Activated T-cell treated with anti-CD3 and anti-CD28 coated beads for 24 hours (primary cell): ENCODE measurements around the gene SYNDIG1.

Source experiments
- DNase-seq: peaks from one replicate; pipeline ENCODE4 v3.0.0-alpha.2; 2020; ENCODE audit warnings: low read depth

The SYNDIG1 gene

DNA sequence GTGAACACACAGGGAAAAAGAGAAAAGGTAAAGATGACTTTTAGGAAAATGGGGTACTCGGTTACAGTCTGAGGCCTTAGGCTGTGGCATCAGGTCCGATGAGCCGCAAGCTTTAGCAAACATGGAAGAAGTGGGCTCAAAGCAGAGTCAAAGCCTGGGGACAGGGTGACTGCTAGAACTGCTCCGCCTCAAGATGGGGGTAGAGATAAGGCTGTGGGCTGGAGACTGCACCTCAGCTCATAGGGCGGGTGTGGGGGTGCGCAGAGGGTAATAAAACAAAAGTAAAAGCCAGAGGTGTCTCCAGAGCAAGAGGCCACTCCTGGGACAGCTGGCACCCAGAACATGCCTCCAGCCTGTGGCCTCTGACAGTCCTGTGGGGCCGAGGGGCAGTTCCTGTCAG, 21.3 kb upstream of the SYNDIG1 start:
- DNase-seq: no peak

DNA sequence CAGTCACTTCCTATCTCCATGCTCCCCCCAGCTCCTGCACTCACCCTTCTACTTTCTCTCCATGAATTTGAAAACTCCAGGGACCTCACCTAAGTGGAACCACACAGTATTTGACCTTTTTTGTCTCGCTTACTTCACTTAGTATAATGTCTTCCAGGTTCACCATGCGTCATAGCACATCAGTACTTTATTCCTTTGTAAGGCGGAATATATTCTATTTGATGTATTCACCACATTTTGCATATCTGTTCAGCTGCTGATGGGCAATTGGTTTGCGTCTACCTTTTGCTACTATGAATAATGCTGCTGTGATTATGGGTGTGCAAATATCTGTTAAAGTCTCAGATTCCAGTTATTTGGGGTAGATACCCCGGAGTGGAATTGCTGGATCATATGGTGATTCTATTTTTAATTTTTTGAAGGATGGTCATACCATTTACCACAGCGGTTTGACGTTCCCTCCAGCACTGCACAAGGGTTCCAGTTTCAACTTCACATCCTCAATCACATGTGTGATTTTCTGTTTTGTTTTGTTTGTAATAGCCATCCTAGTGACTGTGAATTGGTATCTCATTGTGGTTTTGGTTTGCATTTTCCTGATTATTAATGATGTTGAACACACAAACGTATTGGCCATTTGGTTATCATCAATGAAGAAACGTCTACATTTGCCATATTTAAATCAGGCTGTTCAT, 20.3 kb upstream of the SYNDIG1 start:
- no peak for DNase-seq

DNA sequence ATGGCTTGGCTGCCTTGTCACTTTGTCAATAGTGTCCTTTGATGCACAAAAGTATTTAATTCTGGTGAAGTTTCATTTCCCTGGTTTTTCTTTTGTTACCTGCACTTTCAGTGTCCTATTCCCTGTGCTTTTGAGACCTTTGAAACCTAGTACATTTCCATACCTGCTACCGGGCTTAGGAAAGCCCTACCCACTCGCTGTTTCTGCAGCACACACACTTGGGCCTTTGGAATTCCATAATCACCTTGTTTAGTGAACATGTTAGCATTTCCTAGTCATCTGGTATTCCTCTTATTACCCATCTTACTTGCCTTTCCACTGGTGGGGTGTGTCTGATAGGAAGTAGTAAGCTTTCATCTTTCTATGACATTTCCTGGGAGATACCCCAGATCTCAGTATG, 19.3 kb upstream of the SYNDIG1 start:
- DNase-seq: no peak

DNA sequence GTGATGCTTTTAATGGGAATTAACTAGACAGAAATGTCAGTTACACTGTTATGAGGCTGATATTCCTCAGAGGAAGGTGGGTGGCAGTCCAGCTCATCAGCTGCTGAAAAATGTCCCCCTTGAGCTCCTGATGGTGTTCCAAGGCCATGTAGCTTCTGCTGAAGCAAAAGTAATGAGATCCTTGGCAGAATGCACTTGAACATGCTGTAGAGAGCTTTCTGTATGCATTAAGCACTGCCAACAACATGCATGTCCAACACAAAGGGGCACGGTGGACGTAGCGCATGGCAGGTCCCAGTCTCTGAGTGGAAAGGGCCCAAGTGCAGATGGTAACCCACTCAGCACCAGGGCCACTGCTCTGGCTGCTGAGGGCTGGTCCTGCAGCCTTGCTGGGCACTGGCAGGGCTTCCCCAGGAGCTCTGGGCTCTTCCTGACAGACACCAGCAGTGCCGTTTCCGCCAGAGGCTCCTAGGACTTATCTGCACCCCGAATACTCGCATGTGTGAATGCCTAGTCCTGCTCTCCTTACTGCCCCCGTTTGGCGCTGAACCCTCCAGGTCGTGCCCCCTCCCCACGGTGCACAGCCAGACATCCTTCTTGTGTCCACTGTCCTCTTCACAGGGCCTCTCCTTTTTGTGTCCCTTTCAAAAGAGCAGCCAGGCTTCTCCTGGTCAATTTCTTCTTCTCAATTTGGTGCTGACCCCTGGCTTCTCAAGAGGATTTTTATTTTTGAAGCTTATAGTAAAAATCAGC, 18.6 kb upstream of the SYNDIG1 start:
- no peak for DNase-seq

DNA sequence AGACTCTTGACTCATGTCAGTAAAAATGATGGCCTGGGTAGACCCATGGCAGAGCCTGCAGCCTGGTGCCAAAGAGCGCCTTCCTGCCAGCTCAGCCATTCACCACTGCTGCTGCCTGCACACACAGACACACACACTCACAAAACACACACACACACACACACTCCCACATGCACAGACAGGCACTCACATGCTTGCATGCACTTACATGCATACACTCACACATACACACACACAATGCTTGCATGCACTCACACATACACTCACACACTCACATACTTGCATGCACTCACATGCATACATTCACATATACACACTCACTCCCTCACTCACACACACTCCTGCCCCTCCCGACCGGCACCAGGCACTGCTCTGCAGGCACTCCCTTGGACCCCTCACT, 18.0 kb upstream of the SYNDIG1 start:
- DNase-seq: no peak

DNA sequence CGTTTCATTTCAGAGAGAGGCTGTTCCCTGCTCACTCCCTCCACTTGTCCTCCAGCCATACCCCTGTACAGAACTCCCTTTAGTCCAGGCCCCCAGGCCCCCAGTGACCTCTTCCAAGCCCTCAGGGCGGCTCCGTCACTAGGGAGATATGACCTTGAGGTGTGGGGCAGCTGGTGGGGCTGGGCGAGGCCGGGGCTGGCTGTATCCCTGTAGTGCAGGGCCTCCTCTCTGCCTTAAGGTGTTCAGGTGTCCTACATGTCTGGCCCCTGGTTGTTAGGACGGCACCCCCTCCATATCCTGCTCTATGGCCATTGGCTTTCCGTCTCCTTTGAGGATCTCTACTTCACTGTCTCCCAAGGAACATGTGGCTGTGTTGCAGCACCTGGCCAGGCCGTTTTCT, 17.4 kb upstream of the SYNDIG1 start:
- DNase-seq: no peak

DNA sequence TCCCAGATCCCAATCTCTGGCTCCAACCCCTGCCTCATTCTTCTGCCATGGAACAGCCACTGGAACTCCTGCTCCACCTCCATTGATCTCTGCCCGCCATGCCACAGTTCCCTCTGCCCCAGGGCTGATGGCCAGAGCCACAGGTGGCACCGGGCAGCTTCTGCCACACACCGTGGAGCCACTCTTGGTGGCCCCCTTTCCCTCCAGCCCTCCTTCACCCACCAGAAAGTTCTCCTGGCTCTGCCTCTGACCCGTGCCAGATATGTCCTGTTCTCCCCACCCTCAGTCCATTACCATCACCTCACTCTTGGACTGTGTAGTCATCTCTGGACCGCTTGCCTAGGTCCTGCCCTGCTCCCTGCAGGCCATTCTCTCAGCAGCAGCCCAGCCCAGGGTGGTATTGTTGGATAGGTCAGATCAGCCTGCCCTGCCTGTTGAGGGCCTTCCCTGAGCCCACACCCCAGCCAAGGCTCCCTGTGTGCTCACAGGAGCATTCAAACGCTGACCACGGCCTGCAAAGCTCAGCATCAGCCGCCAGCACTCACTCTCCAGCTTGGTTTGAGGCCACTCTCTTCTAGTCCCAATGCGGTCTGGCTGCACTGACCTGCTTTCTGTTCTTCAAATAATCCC, 16.8 kb upstream of the SYNDIG1 start:
- DNase-seq: no peak

DNA sequence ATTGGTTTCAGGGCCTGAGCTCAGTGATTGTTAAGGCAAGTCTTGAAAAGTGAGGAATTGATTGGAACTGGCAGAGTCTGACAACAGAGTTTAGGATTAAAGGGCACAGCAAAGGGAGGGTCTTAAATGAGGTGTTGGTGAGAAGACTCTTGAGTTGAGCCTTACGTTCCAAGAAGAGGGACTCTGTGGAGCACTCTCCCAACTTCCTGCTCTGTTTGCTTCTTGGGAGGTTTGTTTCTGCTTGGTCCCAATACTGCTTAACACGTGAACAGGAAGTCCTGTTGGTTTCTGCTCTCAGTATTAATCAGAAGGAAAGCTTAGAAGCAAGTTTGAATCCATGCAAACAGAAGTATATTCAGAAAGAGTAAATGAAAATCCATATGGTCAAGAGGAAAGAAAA, 15.6 kb upstream of the SYNDIG1 start:
- DNase-seq: no peak

DNA sequence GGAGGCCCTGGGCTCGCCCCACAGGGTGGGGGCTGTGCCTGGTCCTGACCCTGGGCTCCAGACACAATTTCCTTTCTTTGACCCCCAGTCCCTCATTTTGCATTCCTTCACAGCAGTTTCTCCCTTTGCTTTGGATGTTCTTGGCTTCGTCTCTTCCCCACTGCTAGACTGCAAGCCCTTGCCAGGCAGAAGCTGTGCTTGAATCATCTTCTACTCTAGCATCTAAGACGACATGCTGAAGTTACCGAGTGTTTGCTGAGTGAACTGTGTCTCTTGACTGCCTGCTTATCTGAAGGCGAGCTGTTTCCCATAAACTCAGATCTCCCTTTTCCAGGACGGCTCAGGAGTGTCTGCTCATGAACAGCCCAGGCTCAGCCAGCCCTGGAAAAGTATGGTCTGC, 14.3 kb upstream of the SYNDIG1 start:
- no peak for DNase-seq

DNA sequence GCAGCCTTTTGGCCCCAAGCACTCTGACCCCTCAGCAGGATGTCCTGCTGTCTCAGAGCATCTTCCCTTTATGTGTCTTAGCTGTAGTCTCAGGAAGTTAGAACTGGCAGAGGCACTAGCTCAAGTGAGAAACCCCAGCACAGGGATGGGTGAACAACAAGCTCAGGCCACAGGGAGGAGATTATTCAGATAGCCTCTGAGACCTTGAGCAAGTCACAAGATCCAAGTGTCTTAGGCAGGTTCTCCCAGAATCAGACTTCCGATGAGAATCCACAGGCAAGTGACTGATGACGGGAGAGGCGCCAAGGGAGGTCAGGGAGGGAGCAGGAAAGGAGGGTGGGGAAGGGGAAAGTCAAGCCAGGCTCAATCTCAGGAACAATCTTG, 13.0 kb upstream of the SYNDIG1 start:
- no peak for DNase-seq

DNA sequence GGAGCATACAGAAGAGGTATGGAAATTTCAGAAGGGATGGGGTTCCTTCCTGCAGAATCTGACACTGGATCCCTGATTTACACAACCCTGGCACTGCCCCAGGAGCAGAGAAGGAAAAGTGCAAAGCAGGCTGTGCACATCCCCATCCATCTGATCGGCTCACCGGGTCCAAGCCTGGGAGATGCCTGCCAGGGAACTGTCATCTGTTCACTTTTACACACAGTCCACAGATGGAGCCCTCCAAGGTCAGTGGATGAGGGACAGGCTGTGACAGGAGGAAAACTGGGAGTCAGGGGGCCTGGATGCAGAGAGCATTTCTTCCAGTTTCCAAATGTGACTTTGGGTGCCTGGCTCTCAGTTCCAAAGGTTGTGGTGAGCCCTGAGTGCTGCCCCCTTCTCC, 11.0 kb upstream of the SYNDIG1 start:
- no peak for DNase-seq

DNA sequence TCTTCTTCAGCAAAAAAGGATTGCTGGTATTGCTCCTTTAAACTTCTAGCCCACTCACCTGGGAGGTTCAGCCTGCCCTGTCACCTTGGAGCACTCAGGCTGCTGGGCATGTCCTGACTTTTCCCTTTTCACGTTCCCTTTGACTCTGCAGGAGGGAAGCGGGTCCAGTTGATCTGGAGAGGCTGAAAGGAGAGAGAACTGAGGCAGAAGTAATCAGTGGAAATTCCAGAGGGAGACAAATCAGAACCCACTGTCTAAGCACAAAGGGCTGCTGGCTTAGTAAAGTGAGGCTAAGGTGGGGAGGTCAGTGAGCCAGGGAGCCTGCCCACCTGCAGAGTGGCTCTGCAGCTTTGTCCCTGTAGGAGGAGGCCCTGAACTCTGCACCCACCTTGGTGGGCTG, 9.7 kb upstream of the SYNDIG1 start:
- DNase-seq: no peak

DNA sequence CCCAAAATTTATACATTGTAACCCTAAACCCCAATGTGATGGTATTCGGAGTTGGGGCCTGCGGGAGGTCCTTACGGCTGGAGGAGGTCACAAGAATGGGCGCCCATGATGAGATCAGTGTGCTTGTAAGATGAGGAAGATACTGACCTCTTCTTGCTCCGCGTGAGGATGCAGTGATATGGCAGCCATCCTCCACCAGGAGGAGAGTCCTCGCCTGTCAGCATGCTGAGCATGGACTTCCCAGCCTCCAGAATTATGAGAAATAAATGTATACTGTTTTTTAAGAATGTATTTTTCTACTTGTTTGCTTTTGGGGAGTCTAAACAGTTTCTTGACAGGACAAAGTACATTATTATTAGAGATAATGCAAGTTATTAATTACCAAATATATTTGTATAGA, 8.7 kb upstream of the SYNDIG1 start:
- DNase-seq: no peak

DNA sequence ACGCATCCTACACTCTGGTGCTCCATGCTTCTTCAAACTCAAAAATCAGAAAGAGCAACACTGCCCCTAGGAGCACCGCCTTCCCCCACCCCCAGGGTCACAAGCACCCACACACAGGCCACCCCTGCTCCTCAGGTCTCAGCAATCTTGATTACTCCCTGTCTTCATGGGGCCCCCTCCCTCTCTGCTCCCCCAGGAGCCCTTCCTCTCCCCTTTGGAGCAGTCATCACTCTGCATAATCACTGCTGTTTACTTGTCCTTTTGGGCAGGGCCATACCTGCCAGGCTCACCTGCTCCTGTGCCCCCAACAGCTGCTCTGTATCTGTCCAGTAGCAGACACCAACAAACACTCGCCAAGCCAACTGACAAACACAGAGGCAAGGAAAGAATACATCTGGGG, 7.6 kb upstream of the SYNDIG1 start:
- no peak for DNase-seq

DNA sequence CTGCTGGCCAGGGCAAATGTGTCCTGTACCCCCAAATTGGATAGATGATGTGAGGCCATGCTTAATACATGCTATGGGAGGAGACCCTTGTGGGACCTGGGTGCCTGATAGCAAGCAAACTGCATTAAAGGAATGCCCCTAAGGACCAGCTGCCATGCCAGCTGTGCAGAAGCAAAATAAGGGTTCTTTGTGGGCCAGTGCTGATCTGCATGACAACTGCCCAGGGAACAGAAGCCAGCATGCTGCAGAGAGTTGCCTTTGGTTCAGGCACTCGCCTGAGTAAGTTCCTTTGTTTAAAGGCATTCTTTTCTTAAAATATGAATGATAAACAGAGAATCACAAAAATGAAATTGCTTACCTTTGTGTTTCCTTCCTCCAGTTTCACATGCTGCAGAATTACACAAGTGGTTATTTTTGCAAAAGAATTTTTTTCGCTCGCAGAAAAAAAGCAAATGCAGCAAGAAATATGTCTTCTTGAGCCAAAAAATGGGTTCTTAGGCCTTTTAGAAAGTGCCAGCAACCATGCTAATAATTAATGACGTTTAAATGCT, 6.9 kb upstream of the SYNDIG1 start:
- DNase-seq: no peak

DNA sequence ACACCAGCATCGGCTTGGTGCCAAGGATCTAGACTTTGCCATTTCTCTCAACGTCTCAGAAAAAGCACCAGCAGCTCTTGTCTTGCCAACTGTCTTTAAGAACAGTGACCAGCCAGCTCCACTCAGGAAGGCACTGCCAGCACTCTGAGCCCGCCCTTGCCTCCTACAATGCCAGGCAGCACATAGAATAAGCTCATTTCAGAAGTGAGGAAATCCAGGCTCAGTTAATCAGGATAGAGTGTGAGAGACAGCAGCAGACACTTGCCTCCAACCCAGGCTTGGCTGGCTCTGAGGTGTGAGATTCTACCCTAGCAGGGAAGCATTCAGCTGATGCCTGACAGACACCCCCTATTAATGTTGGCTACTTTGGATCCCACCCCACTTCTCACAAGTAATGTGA, 4.3 kb upstream of the SYNDIG1 start:
- no peak for DNase-seq

DNA sequence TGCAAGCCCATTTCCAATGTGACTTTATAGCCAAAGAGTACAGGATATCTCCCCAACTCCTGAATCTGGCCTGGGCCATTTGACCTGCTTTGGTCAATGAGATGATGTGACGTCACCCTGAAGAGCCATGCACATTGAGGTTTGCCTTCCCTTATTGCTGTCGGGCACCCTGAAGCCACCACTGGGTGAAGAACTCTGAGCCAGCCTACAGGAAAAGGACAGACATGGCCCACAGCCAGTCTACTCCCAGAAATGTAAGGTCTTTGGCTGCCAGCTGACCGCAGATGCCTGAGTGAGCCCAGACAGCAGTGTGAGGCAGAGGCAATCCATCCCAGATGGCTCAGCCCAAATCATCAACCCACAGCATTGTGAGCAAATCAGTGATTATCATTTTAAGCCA, 3.7 kb upstream of the SYNDIG1 start:
- DNase-seq: no peak

DNA sequence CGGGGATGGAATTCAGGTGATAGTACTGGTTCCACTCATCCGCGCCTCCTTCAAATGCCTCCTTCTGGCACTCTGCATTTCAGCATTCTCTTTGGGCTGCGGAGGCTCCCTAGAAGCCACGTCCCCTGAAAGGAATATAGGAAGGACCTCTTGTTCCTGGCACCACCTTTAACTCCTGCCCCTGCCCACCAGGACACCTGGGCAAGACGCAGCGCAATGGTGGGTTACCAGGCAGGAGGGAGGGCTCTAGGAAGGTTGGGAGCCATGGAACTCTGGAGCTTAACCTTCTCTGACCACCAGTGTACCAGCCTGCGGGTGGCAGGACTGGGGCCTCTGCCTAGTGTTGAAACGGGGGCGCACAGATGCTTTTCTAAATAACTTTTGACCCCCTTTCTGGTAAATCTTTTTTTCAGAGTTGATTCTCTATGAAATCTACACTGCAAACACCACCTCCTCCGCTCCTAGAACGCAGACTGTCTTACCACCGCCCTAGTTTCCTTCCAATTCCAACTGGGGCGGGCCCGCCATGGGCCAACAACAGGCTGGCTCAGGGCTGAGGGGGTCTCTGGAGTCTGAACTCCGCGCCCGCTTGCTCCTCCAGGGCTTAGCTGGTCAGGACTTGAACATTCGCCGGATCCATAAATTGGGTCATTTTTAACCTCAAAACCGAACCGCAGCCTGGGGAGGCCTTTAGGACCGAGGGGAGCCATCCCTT, 871 bp upstream of the SYNDIG1 start:
- DNase-seq: no peak

DNA sequence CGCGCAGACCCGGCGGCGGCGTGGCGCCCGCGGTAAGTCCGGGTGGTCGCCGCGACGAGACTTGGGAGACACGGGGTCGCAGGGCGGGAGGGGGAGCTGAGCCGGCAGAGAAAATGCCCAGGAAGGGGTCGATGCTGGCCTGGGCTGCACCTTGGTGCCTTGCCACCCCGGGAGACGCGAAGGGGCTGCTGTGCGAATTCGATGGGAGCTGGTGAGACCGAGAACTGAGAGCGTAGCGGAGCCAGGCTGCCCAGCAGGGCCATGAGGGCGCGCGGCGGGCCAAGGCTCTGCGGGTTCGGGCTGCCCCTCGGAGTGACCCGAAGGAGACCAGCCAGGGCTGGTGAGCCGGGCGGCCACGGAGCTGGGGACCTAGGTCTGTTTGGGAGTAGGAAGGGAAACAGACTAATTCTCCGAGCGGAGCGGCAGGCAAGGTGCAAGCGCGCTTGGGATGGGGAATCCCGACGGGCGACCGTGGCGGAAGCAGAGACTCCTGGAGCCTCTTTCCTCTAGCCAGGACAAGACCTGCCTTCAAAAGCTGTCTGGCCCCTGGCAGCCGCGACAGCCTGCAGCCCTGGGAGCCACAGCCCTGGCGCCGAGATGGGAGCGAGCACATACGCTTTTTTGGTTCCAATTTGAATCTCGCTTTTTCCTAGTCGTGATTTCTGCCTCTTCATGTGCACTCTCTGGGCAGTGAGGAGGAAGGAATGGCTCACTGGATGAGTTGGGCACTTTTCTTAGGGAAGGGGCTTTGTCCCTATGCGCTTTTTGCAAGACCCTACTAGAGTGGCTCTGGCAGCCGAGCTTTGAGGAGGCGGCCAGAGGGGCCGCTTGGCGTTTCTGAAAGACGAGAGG, 691 bp downstream of the SYNDIG1 start:
- no peak for DNase-seq

DNA sequence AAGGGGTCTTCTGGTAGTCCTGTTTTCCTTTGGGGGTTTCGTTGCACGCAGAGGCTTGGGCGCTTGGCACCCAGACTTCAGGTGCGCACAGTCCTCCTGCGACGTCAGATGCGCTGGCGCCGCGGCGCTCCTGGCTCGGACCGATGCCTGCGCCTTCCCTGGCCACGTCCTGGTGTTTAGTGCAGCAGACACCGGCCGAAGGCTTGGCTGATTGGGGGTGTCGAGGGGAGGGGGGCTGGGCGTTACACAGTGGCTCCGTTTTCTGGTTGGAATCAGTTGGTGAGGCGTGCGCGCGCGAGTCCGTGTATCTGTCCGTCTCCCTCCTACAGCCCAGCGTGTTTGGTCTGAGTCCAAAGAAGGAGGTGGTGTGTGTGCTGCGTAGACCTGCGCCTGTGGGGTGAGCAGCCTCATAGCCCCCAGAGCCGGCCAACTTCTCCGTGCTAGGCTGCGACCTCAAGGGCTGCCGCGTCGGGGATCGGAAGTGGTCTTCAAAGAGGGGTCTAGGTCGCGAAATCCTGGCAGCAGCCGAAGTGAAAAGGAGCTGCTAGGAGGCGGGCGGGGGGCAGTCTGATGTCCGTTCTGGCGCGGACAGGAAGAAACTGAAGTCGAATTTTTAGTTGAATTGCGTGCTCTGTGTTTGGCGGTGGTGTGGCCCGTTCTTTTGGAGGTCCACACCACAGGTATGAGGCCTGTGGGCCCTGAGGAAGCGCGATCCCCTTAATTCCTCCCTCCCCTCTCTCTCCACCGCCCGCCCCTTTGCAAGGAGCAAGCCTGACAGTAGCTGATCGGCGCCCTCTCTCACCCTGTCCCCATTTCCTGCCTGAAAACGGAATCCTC, 1.5 kb downstream of the SYNDIG1 start:
- DNase-seq: no peak

DNA sequence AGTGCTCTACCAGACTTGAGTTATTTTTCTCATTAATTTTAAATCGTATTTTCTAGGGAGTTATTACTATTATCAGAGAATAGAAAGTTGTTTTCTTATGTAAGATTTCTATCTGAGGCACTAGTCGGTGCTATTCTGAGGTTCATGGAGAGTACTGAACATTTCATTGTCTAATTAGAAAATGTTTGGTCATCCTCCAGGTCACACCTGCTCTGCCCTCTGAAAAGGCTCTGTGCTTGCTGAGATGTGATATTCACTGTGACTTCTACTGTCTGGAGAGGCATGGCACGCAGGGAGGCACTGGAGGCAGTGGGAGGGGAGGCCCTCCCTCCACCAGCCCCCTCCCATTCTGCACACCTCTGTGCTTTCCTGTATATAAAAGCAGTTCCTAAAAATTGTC, 3.0 kb downstream of the SYNDIG1 start:
- no peak for DNase-seq
